Right ventricle myocardium inferior (tissue), 1 donor: ENCODE data around the gene MAD1L1. TPM values are rescaled to one million over a fixed set of nuclear protein-coding genes. Genes with fewer than 3 reads are reported as not detected.
A peak's percentile ranks its signal among the peaks of the same experiment; 100 is the strongest.
"Not testable (repeated sequence)": the region's sequence is repeated elsewhere in the genome, so short reads cannot be mapped to it uniquely, and the experiment has no call there.

Experiments used
- ATAC-seq: fragments of 200-7000 bp; cut with Tn5 transposase; one replicate; pipeline ENCODE4 v1.9.1; 2020; ENCODE audit warnings: mild to moderate bottlenecking, moderate library complexity
- DNase-seq: peaks from one replicate; pipeline ENCODE4 v3.0.0; 2021; ENCODE audit errors: missing footprints
- intact Hi-C: fragments of 100-400 bp; cut with DNase I; formaldehyde crosslinking; loops from one replicate; pipeline ENCODE4 v1.11.0; 2022
- long read RNA-seq: library from polyadenylated mRNA; unstranded; transcript quantifications from one replicate; pipeline ENCODE4 v2.0.0, GENCODE V29; 2021
- total RNA-seq: library from RNA; stranded (reverse); fragmentation: NEBNext Ultra II Directional; extraction: Animal tissue kit (Norgen Biotek cat#: 25700); gene quantifications from one replicate; pipeline ENCODE4 v1.2.1, GENCODE V29; 2021
- donor health status: DM: no; HTN: yes; CAD: no; lungs with severe emphysema.

Gene MAD1L1
- 19.1 TPM for total RNA-seq
- long read RNA-seq, partial matches to known transcripts: 5 of 36 reads
- long read RNA-seq, other reads (novel, unspliced or antisense): 28 of 36 reads

GRCh38 chr7:2232766-2233520 lies at the start of gene MAD1L1:
Gene MAD1L1, minus strand, starts transcription at chr7:2232945. Its CDS starts 2,812 bp downstream, at chr7:2230133.
- intact Hi-C loops: no loop called here
- ATAC-seq (peak; percentile 90), DNase-seq (peak; percentile 95)

- intact Hi-C loops: no loop called here
- no peak for ATAC-seq
These were observed 49.5 kb upstream of the MAD1L1 start for GRCh38 chr7:2282185-2282751.

GRCh38 chr7:2281541-2281940 lies 48.8 kb upstream of the MAD1L1 start:
- intact Hi-C loops: no loop called here

More at GRCh38 chr7:2282185-2282751, 49.5 kb upstream of the MAD1L1 start:
- no peak for DNase-seq

DNA sequence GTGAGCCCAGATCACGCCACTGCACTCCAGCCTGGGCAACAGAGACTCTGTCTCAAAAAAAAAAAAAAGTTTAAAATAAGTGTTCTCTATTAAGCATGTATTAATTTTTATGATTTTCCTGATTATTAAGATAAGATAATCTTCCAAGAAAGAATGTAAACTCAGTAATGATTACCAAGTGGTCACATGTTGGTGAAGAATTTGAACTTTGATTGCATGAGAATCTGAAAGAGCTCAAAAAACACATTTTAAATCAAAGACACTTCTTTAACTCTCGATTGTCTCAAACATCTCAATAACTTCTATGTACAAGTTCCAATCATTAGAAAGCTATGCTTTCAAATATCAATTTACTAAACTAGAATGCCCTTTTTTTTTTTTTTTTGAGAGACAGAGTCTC lies 47.7 kb upstream of the MAD1L1 start:
- DNase-seq (no peak), ATAC-seq (no peak)
- intact Hi-C loops: no loop called here

More at GRCh38 chr7:2281541-2281940, 48.8 kb upstream of the MAD1L1 start:
- ATAC-seq (peak; percentile 60), DNase-seq (no peak)

DNA sequence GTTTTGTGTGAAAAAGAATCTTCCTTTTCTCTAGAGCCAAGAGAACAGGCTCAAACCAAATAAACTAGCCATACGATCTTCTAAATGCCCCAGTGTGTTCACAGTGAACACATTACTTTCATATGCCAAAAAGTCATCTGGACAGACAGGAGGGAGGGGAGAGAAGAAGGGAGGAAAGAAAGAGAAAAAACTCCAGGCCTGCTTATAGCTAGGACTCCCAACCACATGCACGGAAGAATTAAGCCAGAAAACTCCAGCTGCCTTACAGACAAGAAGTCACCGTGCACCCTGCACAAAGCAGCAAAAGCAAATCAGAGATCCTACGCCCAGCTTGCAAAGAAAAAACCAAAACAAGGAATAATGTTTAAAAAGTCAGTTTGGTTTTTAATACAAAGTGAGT lies 47.2 kb upstream of the MAD1L1 start:
- DNase-seq: no peak

GRCh38 chr7:2278026-2278425 lies 45.3 kb upstream of the MAD1L1 start:
- no peak for ATAC-seq
- intact Hi-C loops: no loop called here
- no peak for DNase-seq

More for the DNA sequence above, 47.2 kb upstream of the MAD1L1 start:
- ATAC-seq: no peak
- intact Hi-C loops: no loop called here

DNA sequence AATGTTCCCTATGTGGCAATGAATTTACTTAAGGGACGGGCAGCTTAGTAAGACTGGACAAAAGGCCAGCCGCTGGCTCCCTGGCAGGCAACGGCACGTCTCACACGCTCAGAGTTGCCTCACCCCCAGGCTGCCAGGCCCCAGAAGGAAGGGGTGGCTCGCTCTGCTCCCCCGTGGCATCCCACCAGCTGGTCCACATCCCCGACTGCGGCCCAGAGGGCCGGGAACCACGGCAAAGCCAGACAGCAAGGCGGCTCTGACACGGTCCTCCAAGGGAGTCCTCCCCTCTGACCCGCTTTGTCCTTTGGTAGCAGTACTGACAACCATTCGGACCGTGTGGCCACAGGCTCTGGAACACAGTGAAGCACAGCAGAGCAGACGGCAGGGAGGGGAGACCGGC lies 43.4 kb upstream of the MAD1L1 start:
- intact Hi-C loops: no loop called here
- ATAC-seq (no peak), DNase-seq (no peak)

- DNase-seq (no peak), ATAC-seq (no peak)
- intact Hi-C loops: no loop called here
These were observed 42.4 kb upstream of the MAD1L1 start for GRCh38 chr7:2275101-2275500.

DNA sequence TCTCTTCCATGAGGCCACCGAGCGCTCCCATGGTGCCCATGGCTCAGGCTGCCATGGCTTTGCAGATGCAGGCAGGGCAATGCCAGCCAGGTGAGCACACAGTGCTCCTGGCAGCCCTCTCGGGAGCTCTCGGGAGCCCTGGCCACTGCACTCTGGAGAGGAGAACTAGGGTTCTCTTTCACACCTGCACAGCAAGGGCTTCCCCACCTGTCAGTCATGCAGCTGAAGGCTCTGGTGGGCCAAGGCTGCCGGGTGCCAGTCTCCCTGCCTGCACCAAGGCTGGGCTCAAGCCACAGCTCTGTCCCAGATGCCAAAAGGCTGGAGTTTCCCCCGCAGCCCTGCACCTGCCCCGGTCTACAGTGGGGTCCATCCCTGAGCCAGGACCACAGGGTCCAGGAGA lies 41.9 kb upstream of the MAD1L1 start:
- DNase-seq (no peak), ATAC-seq (no peak)
- intact Hi-C loops: no loop called here

- no peak for ATAC-seq
- intact Hi-C loops: no loop called here
- DNase-seq: no peak
These were observed 41.1 kb upstream of the MAD1L1 start for GRCh38 chr7:2273866-2274265.

DNA sequence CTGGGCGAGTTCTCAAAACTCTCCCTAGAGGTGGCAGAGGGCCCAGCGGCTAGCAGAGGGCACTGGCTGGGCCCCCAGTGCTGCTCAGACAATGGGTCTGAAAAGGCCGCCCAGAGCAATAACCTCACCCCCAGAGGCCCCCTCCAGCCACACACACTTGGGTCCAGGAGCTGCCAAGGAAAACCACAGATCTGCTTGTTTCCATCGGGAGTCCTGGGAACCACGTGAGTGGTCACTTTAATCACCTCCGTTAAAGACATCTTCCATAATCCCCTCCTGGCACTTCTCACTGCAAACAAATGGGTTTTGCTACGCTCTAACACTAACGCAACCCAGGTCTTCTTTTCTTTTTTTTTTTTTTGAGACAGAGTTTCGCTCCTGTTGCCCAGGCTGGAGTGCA lies 39.3 kb upstream of the MAD1L1 start:
- DNase-seq (no peak), ATAC-seq (no peak)
- intact Hi-C loops: no loop called here

GRCh38 chr7:2271273-2272026 lies 38.7 kb upstream of the MAD1L1 start:
- no peak for DNase-seq
- intact Hi-C loops: no loop called here
- no peak for ATAC-seq

- ATAC-seq: no peak
- intact Hi-C loops: no loop called here
- no peak for DNase-seq
These were observed 37.8 kb upstream of the MAD1L1 start for GRCh38 chr7:2270495-2270894.

- ATAC-seq: no peak
- intact Hi-C loops: no loop called here
- no peak for DNase-seq
These were observed 37.3 kb upstream of the MAD1L1 start for GRCh38 chr7:2269991-2270460.

- DNase-seq: not testable (repeated sequence)
These were observed 36.6 kb upstream of the MAD1L1 start for GRCh38 chr7:2269089-2269990.

DNA sequence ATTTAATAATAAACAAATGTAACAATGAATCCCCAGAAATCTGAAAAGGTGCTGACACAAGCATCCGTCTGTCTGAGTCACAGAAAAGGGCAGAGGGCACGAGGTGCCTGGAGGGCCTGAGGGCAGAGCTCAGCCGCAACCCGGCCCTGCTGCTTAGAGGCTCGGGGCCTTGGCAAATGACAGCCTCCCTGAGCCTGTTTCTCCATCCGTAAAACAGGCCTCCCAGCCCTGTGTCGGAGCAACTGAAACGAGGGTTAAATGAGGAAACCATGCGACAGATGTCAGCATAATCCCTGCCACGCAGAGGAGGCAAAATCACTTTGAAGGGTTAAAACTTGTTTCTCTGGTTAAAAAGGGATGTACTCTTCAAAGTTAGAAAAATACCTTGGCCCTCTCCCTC lies 34.2 kb upstream of the MAD1L1 start:
- DNase-seq: no peak
- intact Hi-C loops: no loop called here
- no peak for ATAC-seq

More at GRCh38 chr7:2269089-2269990, 36.6 kb upstream of the MAD1L1 start:
- ATAC-seq, intact Hi-C loops: not testable (repeated sequence)

DNA sequence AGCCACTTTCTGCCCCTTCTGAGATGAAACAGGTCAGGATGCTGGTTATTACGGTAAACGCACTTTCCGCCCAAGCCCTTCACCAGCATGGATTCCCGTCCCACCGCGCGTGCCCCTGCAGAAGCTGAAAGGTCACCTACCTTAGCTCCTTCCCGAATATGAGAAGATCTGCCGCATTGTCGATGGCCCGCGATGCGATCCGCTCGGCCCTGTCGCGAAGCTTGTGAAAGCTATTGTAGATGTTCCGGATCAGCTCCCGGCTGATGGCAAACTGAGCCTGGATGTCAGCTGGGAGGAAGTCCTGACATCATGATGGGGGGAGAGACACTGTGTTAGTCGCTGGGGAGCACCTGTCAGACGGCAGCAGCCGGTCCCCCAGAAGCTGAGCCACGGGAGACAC lies 31.4 kb upstream of the MAD1L1 start:
- intact Hi-C loops: no loop called here

DNA sequence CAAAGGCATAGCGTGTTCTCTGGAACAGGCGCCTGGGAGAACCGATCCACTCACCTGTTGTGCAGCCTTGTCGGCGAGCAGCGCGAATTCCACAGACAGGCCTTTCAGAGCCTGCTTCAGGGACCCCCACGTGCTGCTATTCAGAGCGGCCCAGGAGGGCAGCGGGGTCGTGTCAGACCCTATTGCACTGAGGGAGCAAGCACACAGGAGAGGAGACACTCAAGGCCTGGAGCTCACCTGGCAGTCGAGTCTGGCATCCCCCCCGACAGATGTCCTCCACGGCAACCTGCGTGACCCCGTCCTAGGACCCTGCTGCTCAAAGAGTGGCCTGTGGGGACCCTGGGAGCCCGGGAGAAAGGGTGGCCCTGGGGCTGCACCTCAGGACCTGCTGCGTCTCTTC lies 30.4 kb upstream of the MAD1L1 start:
- intact Hi-C loops: no loop called here

More for the DNA sequence above, 31.4 kb upstream of the MAD1L1 start:
- peak; percentile 37 for DNase-seq
- ATAC-seq: no peak

More for the DNA sequence above, 30.4 kb upstream of the MAD1L1 start:
- ATAC-seq (no peak), DNase-seq (peak; percentile 15)
